Ramos (cell line): ENCODE measurements around the gene IL12RB2.

ENCODE experiments used
- in situ Hi-C: fragments of 300-500 bp; cut with MboI; formaldehyde crosslinking; loops from one replicate; pipeline ENCODE4 v1.14.3; 2022; ENCODE audit warnings: low sequenced_read_pairs; ENCODE audit not compliant: unreplicated experiment

Gene IL12RB2

GRCh38 chr1:67345556-67345955 lies 37.9 kb downstream of the IL12RB2 start:
- in situ Hi-C loops = no loop called here

- in situ Hi-C loops = no loop called here
These were observed 39.3 kb downstream of the IL12RB2 start for GRCh38 chr1:67346982-67347381.

GRCh38 chr1:67347688-67348472 lies 40.2 kb downstream of the IL12RB2 start:
- in situ Hi-C loops = no loop called here

- in situ Hi-C loops = no loop called here
These were observed 41.0 kb downstream of the IL12RB2 start for GRCh38 chr1:67348586-67349252.

- in situ Hi-C loops = loop anchor here (5.0 kb wide), 1 partner anchor 152 kb away; no protein-coding TSS in a partner anchor
These were observed 43.1 kb downstream of the IL12RB2 start for GRCh38 chr1:67350783-67351182.

- in situ Hi-C loops = loop anchor here (5.0 kb wide), 1 partner anchor 150 kb away; no protein-coding TSS in a partner anchor
These were observed 44.5 kb downstream of the IL12RB2 start for GRCh38 chr1:67352211-67352610.

- in situ Hi-C loops = no loop called here
These were observed 48.2 kb downstream of the IL12RB2 start for GRCh38 chr1:67355745-67356424.

- in situ Hi-C loops = no loop called here
These were observed 51.9 kb downstream of the IL12RB2 start for GRCh38 chr1:67359592-67359991.

- in situ Hi-C loops = no loop called here
These were observed 54.0 kb downstream of the IL12RB2 start for GRCh38 chr1:67361641-67362040.

- in situ Hi-C loops = no loop called here
These were observed 59.8 kb downstream of the IL12RB2 start for GRCh38 chr1:67367370-67368045.

- in situ Hi-C loops = no loop called here
These were observed 60.4 kb downstream of the IL12RB2 start for GRCh38 chr1:67368046-67368514.

- in situ Hi-C loops = no loop called here
These were observed 63.4 kb downstream of the IL12RB2 start for GRCh38 chr1:67371043-67371442.

GRCh38 chr1:67371681-67372080 lies 64.0 kb downstream of the IL12RB2 start:
- in situ Hi-C loops = no loop called here

- in situ Hi-C loops = no loop called here
These were observed 64.5 kb downstream of the IL12RB2 start for GRCh38 chr1:67372136-67372535.

- in situ Hi-C loops = no loop called here
These were observed 65.2 kb downstream of the IL12RB2 start for GRCh38 chr1:67372898-67373297.

- in situ Hi-C loops = no loop called here
These were observed 68.7 kb downstream of the IL12RB2 start for GRCh38 chr1:67376381-67376780.

- in situ Hi-C loops = no loop called here
These were observed 69.6 kb downstream of the IL12RB2 start for GRCh38 chr1:67377253-67377652.

- in situ Hi-C loops = no loop called here
These were observed 73.5 kb downstream of the IL12RB2 start for GRCh38 chr1:67381154-67381553.

- in situ Hi-C loops = no loop called here
These were observed 74.6 kb downstream of the IL12RB2 start for GRCh38 chr1:67382292-67382691.

GRCh38 chr1:67383999-67384638 lies 76.4 kb downstream of the IL12RB2 start:
- in situ Hi-C loops = no loop called here
